ENCODE data around the gene P3H1. TPM values are rescaled to one million over a fixed set of nuclear protein-coding genes. Genes with fewer than 3 reads are reported as not detected.
"Not testable (repeated sequence)": the region's sequence is repeated elsewhere in the genome, so short reads cannot be mapped to it uniquely, and the experiment has no call there.

Gene P3H1
- total RNA-seq, 4 donors from 2014 or later, result 3.0 to 7.0 (median 5.6) TPM

DNA sequence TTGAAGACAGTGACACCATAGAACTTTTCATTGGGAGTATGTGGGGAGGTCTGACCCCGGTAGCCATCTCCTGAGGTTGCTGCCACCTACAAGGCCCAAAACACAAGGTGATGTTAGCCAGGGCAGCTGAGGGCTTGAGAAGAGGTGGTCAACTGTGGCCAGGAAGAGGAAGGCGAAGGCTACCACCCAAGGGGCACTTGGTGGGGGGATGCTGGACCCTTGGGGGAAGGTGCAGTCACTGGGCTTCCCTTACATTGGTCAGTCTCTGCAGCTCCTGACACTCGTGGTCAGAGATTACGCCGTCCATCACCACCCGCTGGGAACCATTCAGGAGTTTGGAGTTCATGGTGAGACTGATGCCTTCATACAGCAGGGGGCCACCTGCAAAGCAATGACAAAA is 14.5 kb downstream of the P3H1 start:
- Histone ChIP-seq H3K9me3 (no peaks in the 10 kb centered on the region), H3K27me3 (no peaks in the 10 kb centered on the region), H3K27ac (no peak overlapping the region), H3K4me3 (no peak overlapping the region), H3K4me1 (no peaks in the 10 kb centered on the region), H3K36me3 (peaks cover 0 to 86% of the 10 kb centered on the region in 2 donors)
- in situ Hi-C loops (cut with MboI; ENCODE audit: low sequenced_read_pairs in 4 of 4) (loop anchor here in 1 of 4 donors (25.0 kb wide), 2 partner anchors 310 to 415 kb away; partner anchors contain the start of gene FOXJ3), intact Hi-C loops (cut with DNase I; ENCODE audit: low total_unique reads) (no loop called here)
- TF ChIP-seq POLR2A (IDR thresholded peaks at IDR 0.05), result no peak
- TF ChIP-seq, protein P1, sequence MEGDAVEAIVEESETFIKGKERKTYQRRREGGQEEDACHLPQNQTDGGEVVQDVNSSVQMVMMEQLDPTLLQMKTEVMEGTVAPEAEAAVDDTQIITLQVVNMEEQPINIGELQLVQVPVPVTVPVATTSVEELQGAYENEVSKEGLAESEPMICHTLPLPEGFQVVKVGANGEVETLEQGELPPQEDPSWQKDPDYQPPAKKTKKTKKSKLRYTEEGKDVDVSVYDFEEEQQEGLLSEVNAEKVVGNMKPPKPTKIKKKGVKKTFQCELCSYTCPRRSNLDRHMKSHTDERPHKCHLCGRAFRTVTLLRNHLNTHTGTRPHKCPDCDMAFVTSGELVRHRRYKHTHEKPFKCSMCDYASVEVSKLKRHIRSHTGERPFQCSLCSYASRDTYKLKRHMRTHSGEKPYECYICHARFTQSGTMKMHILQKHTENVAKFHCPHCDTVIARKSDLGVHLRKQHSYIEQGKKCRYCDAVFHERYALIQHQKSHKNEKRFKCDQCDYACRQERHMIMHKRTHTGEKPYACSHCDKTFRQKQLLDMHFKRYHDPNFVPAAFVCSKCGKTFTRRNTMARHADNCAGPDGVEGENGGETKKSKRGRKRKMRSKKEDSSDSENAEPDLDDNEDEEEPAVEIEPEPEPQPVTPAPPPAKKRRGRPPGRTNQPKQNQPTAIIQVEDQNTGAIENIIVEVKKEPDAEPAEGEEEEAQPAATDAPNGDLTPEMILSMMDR (IDR thresholded peaks at IDR 0.05 in 4 of 5, conservative IDR thresholded peaks at IDR 0.05 in 1 of 5), result no peak
- ATAC-seq (no peak), DNase-seq (no peak)

DNA sequence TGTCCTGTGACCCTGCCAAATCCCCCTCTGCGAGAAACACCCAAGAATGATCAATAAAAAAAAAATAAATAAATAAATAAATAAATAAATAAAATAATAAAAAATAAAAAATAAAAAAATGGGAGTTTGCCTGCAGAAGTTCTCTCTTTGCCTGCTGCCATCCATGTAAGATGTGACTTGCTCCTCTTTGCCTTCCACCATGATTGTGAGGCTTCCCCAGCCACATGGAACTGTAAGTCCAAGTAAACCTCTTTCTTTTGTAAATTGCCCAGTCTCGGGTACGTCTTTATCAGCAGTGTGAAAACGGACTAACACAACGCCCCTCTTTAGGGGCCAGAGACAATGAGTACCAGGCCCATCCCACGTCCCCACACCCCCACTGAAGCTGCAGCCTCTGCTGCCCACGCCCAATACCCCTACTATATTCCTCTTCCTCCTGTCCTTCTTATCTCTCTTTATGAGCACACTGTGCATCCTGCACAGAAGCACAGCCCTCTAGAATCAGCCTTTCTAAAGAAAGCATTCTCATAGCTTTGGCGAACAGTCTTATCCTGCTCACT is 15.2 kb downstream of the P3H1 start:
- H3K27me3 ChIP-seq; H3K4me3 ChIP-seq; DNase-seq; ATAC-seq; H3K27ac ChIP-seq; H3K4me1 ChIP-seq; intact Hi-C loops (cut with DNase I; ENCODE audit: low total_unique reads); H3K9me3 ChIP-seq: not testable (repeated sequence)
- peaks cover 0 to 83% of the 10 kb centered on the region in 2 donors for H3K36me3 ChIP-seq
- in situ Hi-C loops (cut with MboI; ENCODE audit: low sequenced_read_pairs in 4 of 4), result loop anchor here in 1 of 4 donors (25.0 kb wide), 2 partner anchors 311 to 414 kb away; partner anchors contain the start of gene FOXJ3

DNA sequence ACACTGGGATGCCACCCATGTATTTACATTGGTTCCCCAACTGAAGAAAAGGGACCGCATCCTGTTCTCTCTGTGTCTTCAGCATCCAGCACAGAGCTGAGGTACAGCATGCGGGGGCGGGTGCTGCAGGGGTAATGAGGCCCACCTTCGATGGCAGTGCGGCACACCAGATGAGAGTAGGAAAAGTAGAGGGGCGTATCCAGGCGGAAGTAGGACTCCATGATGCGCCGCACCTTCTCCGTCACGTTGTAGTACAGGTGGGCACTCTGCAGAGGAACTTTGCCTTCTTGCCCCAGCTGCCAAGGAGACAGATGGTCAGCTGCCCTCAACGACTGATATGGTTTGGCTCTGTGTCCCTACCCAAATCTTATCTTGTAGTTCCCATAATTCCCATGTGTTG is 16.8 kb downstream of the P3H1 start:
- no peaks in the 10 kb centered on the region for H3K27me3 ChIP-seq
- H3K4me3 ChIP-seq, result no peak overlapping the region
- H3K4me1 ChIP-seq, result no peaks in the 10 kb centered on the region
- no peaks in the 10 kb centered on the region for H3K9me3 ChIP-seq
- ATAC-seq (no peak), DNase-seq (no peak)
- peaks cover 0 to 79% of the 10 kb centered on the region in 2 donors for H3K36me3 ChIP-seq
- intact Hi-C loops (cut with DNase I; ENCODE audit: low total_unique reads) (no loop called here), in situ Hi-C loops (cut with MboI; ENCODE audit: low sequenced_read_pairs in 4 of 4) (loop anchor here in 1 of 4 donors (25.0 kb wide), 2 partner anchors 312 to 413 kb away; partner anchors contain the start of gene FOXJ3)
- TF ChIP-seq, protein P1 (IDR thresholded peaks at IDR 0.05 in 4 of 5, conservative IDR thresholded peaks at IDR 0.05 in 1 of 5), result no peak
- no peak for TF ChIP-seq POLR2A (IDR thresholded peaks at IDR 0.05)
- H3K27ac ChIP-seq, result no peak overlapping the region

DNA sequence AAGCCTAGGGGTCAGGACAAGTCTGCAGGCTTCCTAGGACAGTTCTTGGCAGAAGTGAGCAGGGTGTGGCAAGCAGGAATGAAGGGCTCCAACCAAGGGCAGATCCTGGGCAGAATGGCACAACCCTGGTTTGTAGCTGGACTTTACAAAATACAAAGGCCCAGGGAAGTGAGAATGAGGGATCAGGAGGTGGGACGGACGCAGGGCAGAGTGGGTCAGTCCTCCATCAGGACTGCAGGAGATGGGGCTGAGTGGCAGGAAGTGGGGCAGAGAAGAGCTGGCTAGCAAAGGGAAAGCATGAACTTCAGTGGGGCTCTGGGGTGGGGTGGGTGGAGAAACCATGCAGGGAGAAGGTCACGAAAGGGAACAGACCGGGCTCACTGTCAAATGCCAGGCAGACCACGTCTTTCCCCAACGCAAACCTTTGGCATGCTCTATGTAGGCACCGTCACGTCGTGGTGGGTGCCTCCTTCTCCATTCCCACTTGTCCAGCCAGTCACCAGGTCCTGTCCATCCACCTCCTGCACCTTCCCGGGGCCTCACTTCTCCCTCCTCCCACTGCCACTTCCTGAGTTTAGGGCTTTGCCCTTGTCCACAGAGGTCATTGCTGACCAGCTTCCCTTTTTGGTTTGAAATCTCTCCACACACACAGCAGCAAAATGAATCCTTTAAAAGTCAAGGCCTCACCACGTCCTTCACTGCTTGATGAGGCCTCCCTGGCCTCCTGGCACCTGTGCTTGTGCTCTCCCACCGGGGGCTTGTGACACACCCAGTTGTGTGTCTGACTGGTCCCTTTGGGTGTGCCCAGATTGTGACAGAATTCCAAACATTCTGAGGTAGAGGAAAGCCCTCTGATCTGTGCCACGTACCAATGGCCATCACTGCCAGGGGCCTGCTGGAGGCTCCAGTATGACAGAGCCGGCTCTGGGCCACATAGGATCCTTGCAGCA is 18.1 kb downstream of the P3H1 start:
- Histone ChIP-seq H3K9me3 (no peaks in the 10 kb centered on the region), H3K36me3 (peaks cover 0 to 66% of the 10 kb centered on the region in 2 donors), H3K4me1 (no peaks in the 10 kb centered on the region), H3K27ac (no peak overlapping the region), H3K27me3 (no peaks in the 10 kb centered on the region), H3K4me3 (no peak overlapping the region)
- intact Hi-C loops (cut with DNase I; ENCODE audit: low total_unique reads), result loop anchor here (10.0 kb wide), 1 partner anchor 604 kb away; no protein-coding TSS in a partner anchor
- ATAC-seq, result no peak
- in situ Hi-C loops (cut with MboI; ENCODE audit: low sequenced_read_pairs in 4 of 4), result loop anchor here in 3 of 4 donors (10.0 to 25.0 kb wide), 4 partner anchors 164 to 611 kb away; no protein-coding TSS in a partner anchor
- no peak for DNase-seq
- TF ChIP-seq, protein P1 (IDR thresholded peaks at IDR 0.05 in 4 of 5, conservative IDR thresholded peaks at IDR 0.05 in 1 of 5), result no peak
- TF ChIP-seq POLR2A (IDR thresholded peaks at IDR 0.05), result no peak

DNA sequence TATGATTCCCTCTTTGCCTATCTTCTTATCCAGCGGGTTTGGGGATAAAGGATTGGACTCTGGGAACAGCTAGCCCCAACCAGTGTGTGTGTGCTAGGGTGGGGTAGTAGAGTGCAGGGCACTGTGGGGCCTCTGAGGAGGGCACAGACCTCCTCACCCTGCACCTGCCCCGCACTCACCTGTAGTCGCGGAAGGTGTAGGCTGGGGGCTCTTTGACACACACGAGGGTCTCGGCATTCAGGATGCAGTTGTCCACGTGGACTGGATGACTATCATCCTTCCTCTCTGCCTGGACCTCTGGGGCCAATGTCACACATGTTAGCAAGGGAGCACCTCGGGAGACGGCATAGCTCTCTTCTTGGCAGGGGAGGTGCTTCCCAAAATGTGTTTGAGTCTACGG is 18.8 kb downstream of the P3H1 start:
- DNase-seq, result no peak
- no peak for ATAC-seq
- TF ChIP-seq, protein P1 (IDR thresholded peaks at IDR 0.05 in 4 of 5, conservative IDR thresholded peaks at IDR 0.05 in 1 of 5), result no peak
- no peak for TF ChIP-seq POLR2A (IDR thresholded peaks at IDR 0.05)

More for the DNA sequence above, 18.8 kb downstream of the P3H1 start:
- Histone ChIP-seq H3K27me3 (no peaks in the 10 kb centered on the region), H3K4me1 (no peaks in the 10 kb centered on the region), H3K9me3 (no peaks in the 10 kb centered on the region), H3K27ac (no peak overlapping the region), H3K36me3 (peaks cover 0 to 59% of the 10 kb centered on the region in 2 donors), H3K4me3 (no peak overlapping the region)
- in situ Hi-C loops (cut with MboI; ENCODE audit: low sequenced_read_pairs in 4 of 4), result loop anchor here in 3 of 4 donors (10.0 to 25.0 kb wide), 4 partner anchors 163 to 611 kb away; no protein-coding TSS in a partner anchor
- intact Hi-C loops (cut with DNase I; ENCODE audit: low total_unique reads), result loop anchor here (10.0 kb wide), 1 partner anchor 603 kb away; no protein-coding TSS in a partner anchor

Data from gastrocnemius medialis (tissue), 4 donors.